ENCODE measurements around the gene NCOR1.
"Not testable (repeated sequence)": the region's sequence is repeated elsewhere in the genome, so short reads cannot be mapped to it uniquely, and the experiment has no call there.

The NCOR1 gene

GRCh38 chr17:16232391-16232790 is 17.1 kb upstream of the NCOR1 start:
- Mint-ChIP-seq H3K9me3 (no peaks in the 10 kb centered on the region), H3K27ac (no peak overlapping the region), H3K4me1 (ENCODE audit: low read depth) (peaks cover 27% of the 10 kb centered on the region)

GRCh38 chr17:16229912-16230561 is 14.7 kb upstream of the NCOR1 start:
- H3K27ac Mint-ChIP-seq = peak overlapping the region; percentile 90
- DNase-seq, H3K9me3 Mint-ChIP-seq, H3K27me3 Mint-ChIP-seq: not testable (repeated sequence)
- H3K36me3 Mint-ChIP-seq (ENCODE audit: low read depth) = peaks cover 61% of the 10 kb centered on the region
- peak overlapping the region; percentile 41 for H3K4me3 Mint-ChIP-seq
- H3K4me1 Mint-ChIP-seq (ENCODE audit: low read depth) = peaks cover 38% of the 10 kb centered on the region

More at GRCh38 chr17:16232391-16232790, 17.1 kb upstream of the NCOR1 start:
- H3K4me3 Mint-ChIP-seq = no peak overlapping the region
- no peaks in the 10 kb centered on the region for H3K27me3 Mint-ChIP-seq
- H3K36me3 Mint-ChIP-seq (ENCODE audit: low read depth) = peaks cover 58% of the 10 kb centered on the region
- no peak for DNase-seq

GRCh38 chr17:16222406-16222805 is 7.1 kb upstream of the NCOR1 start:
- Mint-ChIP-seq H3K4me1 (ENCODE audit: low read depth) (peaks cover 29% of the 10 kb centered on the region), H3K27me3 (no peaks in the 10 kb centered on the region), H3K27ac (no peak overlapping the region), H3K36me3 (ENCODE audit: low read depth) (peaks cover 67% of the 10 kb centered on the region), H3K4me3 (no peak overlapping the region), H3K9me3 (no peaks in the 10 kb centered on the region)
- no peak for DNase-seq

GRCh38 chr17:16217002-16217635 is 1.8 kb upstream of the NCOR1 start, which contains the start of gene PIGL:
PIGL (plus strand) TSS chr17:16217210; CDS start chr17:16217227, 17 bp downstream.
- Mint-ChIP-seq H3K4me3 (peak within 1 kb of the TSS; percentile 98), H3K36me3 (ENCODE audit: low read depth) (peaks cover 41% of the 10 kb centered on the region), H3K27ac (peak within 1 kb of the TSS; percentile 96), H3K9me3 (no peaks in the 10 kb centered on the region), H3K4me1 (ENCODE audit: low read depth) (peaks cover 40% of the 10 kb centered on the region), H3K27me3 (no peaks in the 10 kb centered on the region)
- peak; percentile 92 for DNase-seq

- H3K27me3 Mint-ChIP-seq, H3K9me3 Mint-ChIP-seq, DNase-seq: not testable (repeated sequence)
- Mint-ChIP-seq H3K27ac (peak overlapping the region; percentile 96), H3K36me3 (ENCODE audit: low read depth) (peaks cover 36% of the 10 kb centered on the region), H3K4me1 (ENCODE audit: low read depth) (peaks cover 41% of the 10 kb centered on the region), H3K4me3 (peak overlapping the region; percentile 98)
These were observed 1.1 kb upstream of the NCOR1 start for GRCh38 chr17:16216341-16217001.

GRCh38 chr17:16215965-16216316 is 607 bp upstream of the NCOR1 start:
- no peak for DNase-seq
- Mint-ChIP-seq H3K36me3 (ENCODE audit: low read depth) (peaks cover 36% of the 10 kb centered on the region), H3K27ac (peak overlapping the region; percentile 96), H3K4me3 (peak overlapping the region; percentile 98), H3K27me3 (no peaks in the 10 kb centered on the region), H3K9me3 (no peaks in the 10 kb centered on the region), H3K4me1 (ENCODE audit: low read depth) (peaks cover 44% of the 10 kb centered on the region)

- no peak for DNase-seq
- Mint-ChIP-seq H3K4me3 (peak overlapping the region; percentile 98), H3K9me3 (no peaks in the 10 kb centered on the region), H3K27me3 (no peaks in the 10 kb centered on the region), H3K36me3 (ENCODE audit: low read depth) (peaks cover 33% of the 10 kb centered on the region), H3K4me1 (ENCODE audit: low read depth) (peaks cover 45% of the 10 kb centered on the region), H3K27ac (peak overlapping the region; percentile 90)
These were observed 397 bp downstream of the NCOR1 start for GRCh38 chr17:16215002-16215272.

GRCh38 chr17:16214190-16215001 is 938 bp downstream of the NCOR1 start:
- no peaks in the 10 kb centered on the region for H3K9me3 Mint-ChIP-seq
- peak overlapping the region; percentile 98 for H3K4me3 Mint-ChIP-seq
- no peak for DNase-seq
- H3K27ac Mint-ChIP-seq = peak overlapping the region; percentile 90
- H3K4me1 Mint-ChIP-seq (ENCODE audit: low read depth) = peaks cover 45% of the 10 kb centered on the region
- peaks cover 33% of the 10 kb centered on the region for H3K36me3 Mint-ChIP-seq (ENCODE audit: low read depth)
- no peaks in the 10 kb centered on the region for H3K27me3 Mint-ChIP-seq

GRCh38 chr17:16212793-16213192 is 2.5 kb downstream of the NCOR1 start:
- Mint-ChIP-seq H3K27me3 (no peaks in the 10 kb centered on the region), H3K4me1 (ENCODE audit: low read depth) (peaks cover 42% of the 10 kb centered on the region), H3K4me3 (peak overlapping the region; percentile 98), H3K36me3 (ENCODE audit: low read depth) (peaks cover 25% of the 10 kb centered on the region), H3K27ac (peak overlapping the region; percentile 47), H3K9me3 (no peaks in the 10 kb centered on the region)
- DNase-seq = no peak

GRCh38 chr17:16211590-16211989 is 3.7 kb downstream of the NCOR1 start:
- Mint-ChIP-seq H3K36me3 (ENCODE audit: low read depth) (peaks cover 14% of the 10 kb centered on the region), H3K9me3 (no peaks in the 10 kb centered on the region), H3K4me3 (no peak overlapping the region), H3K27ac (peak overlapping the region; percentile 40), H3K27me3 (no peaks in the 10 kb centered on the region), H3K4me1 (ENCODE audit: low read depth) (peaks cover 42% of the 10 kb centered on the region)
- DNase-seq = no peak

- H3K27me3 Mint-ChIP-seq, DNase-seq, H3K9me3 Mint-ChIP-seq, H3K4me3 Mint-ChIP-seq: not testable (repeated sequence)
- Mint-ChIP-seq H3K36me3 (ENCODE audit: low read depth) (peaks cover 11% of the 10 kb centered on the region), H3K4me1 (ENCODE audit: low read depth) (peaks cover 63% of the 10 kb centered on the region), H3K27ac (peak overlapping the region; percentile 28)
These were observed 10.6 kb downstream of the NCOR1 start for GRCh38 chr17:16204763-16205162.

- Mint-ChIP-seq H3K27ac (peak overlapping the region; percentile 90), H3K36me3 (ENCODE audit: low read depth) (peaks cover 18% of the 10 kb centered on the region), H3K4me1 (ENCODE audit: low read depth) (peaks cover 68% of the 10 kb centered on the region)
- not testable (repeated sequence) for DNase-seq, H3K4me3 Mint-ChIP-seq, H3K9me3 Mint-ChIP-seq, H3K27me3 Mint-ChIP-seq
These were observed 12.5 kb downstream of the NCOR1 start for GRCh38 chr17:16202554-16203500.

- Mint-ChIP-seq H3K27ac (peak overlapping the region; percentile 71), H3K36me3 (ENCODE audit: low read depth) (peaks cover 27% of the 10 kb centered on the region), H3K4me1 (ENCODE audit: low read depth) (peaks cover 65% of the 10 kb centered on the region)
- H3K27me3 Mint-ChIP-seq, DNase-seq, H3K4me3 Mint-ChIP-seq, H3K9me3 Mint-ChIP-seq: not testable (repeated sequence)
These were observed 13.6 kb downstream of the NCOR1 start for GRCh38 chr17:16201693-16202131.

Data from activated T-cell treated with anti-CD3 and anti-CD28 coated beads, Interleukin-2, amount 50 U/mL, for 24 hours (primary cell).